ENCODE measurements around the gene HAT1.

Gene HAT1

DNA sequence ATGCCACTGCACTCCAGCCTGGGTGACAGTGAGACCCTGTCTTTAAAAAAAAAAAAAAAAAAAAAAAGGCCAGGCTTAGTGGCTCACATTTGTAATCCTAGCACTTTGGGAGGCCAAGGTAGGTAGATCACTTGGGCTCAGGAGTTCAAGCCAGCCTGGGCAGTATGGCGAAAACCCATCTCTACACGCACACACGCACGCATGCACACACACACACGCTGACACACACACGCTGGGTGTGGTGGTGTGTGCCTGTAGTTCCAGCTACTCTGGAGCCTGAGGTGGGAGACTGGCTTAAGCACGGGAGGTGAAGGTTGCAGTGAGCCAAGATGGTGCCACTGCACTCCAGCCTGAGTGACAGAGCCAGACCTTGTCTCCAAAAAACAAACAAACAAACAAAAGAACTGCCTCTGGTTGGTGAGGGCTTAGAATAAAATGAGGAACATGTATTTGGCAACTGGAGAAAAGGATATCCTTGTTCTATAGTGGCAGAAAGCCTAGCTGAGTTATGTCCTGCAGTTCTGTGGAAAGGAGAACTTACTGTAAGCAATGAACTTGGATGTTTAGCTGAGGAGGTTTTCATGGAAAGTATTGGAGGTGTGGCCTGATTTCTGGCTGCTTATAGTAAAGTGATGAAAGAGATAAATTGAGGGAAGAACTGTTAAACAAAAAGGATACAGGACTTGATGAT, 34.0 kb downstream of the HAT1 start:
- TF ChIP-seq ZFP30 (CRISPR knock-in tag; IDR thresholded peaks at IDR 0.05) (no peak), TCF4 (CRISPR knock-in tag; IDR thresholded peaks at IDR 0.05; ENCODE audit: borderline replicate concordance) (no peak), ZNF8 (CRISPR knock-in tag; IDR thresholded peaks at IDR 0.05) (no peak), ISL1 (CRISPR knock-in tag; IDR thresholded peaks at IDR 0.05) (no peak), ARNTL (CRISPR knock-in tag; IDR thresholded peaks at IDR 0.05; ENCODE audit: borderline replicate concordance, low read depth) (no peak)
- no peak for ATAC-seq

GRCh38 chr2:171957061-171957460, 34.8 kb downstream of the HAT1 start:
- ATAC-seq: no peak
- TF ChIP-seq ZFP3 (CRISPR knock-in tag; IDR thresholded peaks at IDR 0.05) (no peak), GLIS3 (CRISPR knock-in tag; IDR thresholded peaks at IDR 0.05) (no peak), ZNF565 (CRISPR knock-in tag; conservative IDR thresholded peaks at IDR 0.05; ENCODE audit: low read depth) (no peak), BACH2 (CRISPR knock-in tag; IDR thresholded peaks at IDR 0.05; ENCODE audit: borderline replicate concordance) (no peak), POU6F1 (CRISPR knock-in tag; IDR thresholded peaks at IDR 0.05; ENCODE audit: borderline replicate concordance, low read depth) (no peak), TOX (CRISPR knock-in tag; IDR thresholded peaks at IDR 0.05; ENCODE audit: borderline replicate concordance) (no peak), RARB (CRISPR knock-in tag; IDR thresholded peaks at IDR 0.05) (no peak), ISL1 (CRISPR knock-in tag; IDR thresholded peaks at IDR 0.05) (no peak), PPARA (CRISPR knock-in tag; IDR thresholded peaks at IDR 0.05; ENCODE audit: borderline replicate concordance) (no peak), OSR1 (CRISPR knock-in tag; IDR thresholded peaks at IDR 0.05) (no peak), ZNF70 (CRISPR knock-in tag; IDR thresholded peaks at IDR 0.05) (no peak), ZFP30 (CRISPR knock-in tag; IDR thresholded peaks at IDR 0.05) (no peak), ZNF8 (CRISPR knock-in tag; IDR thresholded peaks at IDR 0.05) (no peak), SNAI2 (CRISPR knock-in tag; IDR thresholded peaks at IDR 0.05) (no peak), CSRNP3 (CRISPR knock-in tag; IDR thresholded peaks at IDR 0.05) (no peak), ZC3H10 (CRISPR knock-in tag; IDR thresholded peaks at IDR 0.05) (no peak), ARNTL (CRISPR knock-in tag; IDR thresholded peaks at IDR 0.05; ENCODE audit: borderline replicate concordance, low read depth) (no peak), CREB5 (CRISPR knock-in tag; IDR thresholded peaks at IDR 0.05; ENCODE audit: low read depth) (no peak)
- TF ChIP-seq, protein P1, sequence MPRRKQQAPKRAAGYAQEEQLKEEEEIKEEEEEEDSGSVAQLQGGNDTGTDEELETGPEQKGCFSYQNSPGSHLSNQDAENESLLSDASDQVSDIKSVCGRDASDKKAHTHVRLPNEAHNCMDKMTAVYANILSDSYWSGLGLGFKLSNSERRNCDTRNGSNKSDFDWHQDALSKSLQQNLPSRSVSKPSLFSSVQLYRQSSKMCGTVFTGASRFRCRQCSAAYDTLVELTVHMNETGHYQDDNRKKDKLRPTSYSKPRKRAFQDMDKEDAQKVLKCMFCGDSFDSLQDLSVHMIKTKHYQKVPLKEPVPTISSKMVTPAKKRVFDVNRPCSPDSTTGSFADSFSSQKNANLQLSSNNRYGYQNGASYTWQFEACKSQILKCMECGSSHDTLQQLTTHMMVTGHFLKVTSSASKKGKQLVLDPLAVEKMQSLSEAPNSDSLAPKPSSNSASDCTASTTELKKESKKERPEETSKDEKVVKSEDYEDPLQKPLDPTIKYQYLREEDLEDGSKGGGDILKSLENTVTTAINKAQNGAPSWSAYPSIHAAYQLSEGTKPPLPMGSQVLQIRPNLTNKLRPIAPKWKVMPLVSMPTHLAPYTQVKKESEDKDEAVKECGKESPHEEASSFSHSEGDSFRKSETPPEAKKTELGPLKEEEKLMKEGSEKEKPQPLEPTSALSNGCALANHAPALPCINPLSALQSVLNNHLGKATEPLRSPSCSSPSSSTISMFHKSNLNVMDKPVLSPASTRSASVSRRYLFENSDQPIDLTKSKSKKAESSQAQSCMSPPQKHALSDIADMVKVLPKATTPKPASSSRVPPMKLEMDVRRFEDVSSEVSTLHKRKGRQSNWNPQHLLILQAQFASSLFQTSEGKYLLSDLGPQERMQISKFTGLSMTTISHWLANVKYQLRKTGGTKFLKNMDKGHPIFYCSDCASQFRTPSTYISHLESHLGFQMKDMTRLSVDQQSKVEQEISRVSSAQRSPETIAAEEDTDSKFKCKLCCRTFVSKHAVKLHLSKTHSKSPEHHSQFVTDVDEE (CRISPR knock-in tag; IDR thresholded peaks at IDR 0.05): no peak

- ATAC-seq: peak; percentile 55; the same call in 2 of the 3 replicates
- TF ChIP-seq ZNF8 (CRISPR knock-in tag; IDR thresholded peaks at IDR 0.05): no peak
- TF ChIP-seq OSR1 (CRISPR knock-in tag; IDR thresholded peaks at IDR 0.05): no peak
- no peak for TF ChIP-seq ARNTL (CRISPR knock-in tag; IDR thresholded peaks at IDR 0.05; ENCODE audit: borderline replicate concordance, low read depth)
- TF ChIP-seq ZFP30 (CRISPR knock-in tag; IDR thresholded peaks at IDR 0.05): no peak
- no peak for TF ChIP-seq PPARA (CRISPR knock-in tag; IDR thresholded peaks at IDR 0.05; ENCODE audit: borderline replicate concordance)
- TF ChIP-seq POU6F1 (CRISPR knock-in tag; IDR thresholded peaks at IDR 0.05; ENCODE audit: borderline replicate concordance, low read depth): no peak
- TF ChIP-seq PATZ1 (CRISPR knock-in tag; IDR thresholded peaks at IDR 0.05; ENCODE audit: borderline replicate concordance): no peak
- no peak for TF ChIP-seq ZFP3 (CRISPR knock-in tag; IDR thresholded peaks at IDR 0.05)
- no peak for TF ChIP-seq CSDC2 (CRISPR knock-in tag; IDR thresholded peaks at IDR 0.05)
- TF ChIP-seq CREB5 (CRISPR knock-in tag; IDR thresholded peaks at IDR 0.05; ENCODE audit: low read depth): no peak
- TF ChIP-seq SNAI2 (CRISPR knock-in tag; IDR thresholded peaks at IDR 0.05): no peak
- no peak for TF ChIP-seq TOX (CRISPR knock-in tag; IDR thresholded peaks at IDR 0.05; ENCODE audit: borderline replicate concordance)
Measured at GRCh38 chr2:171958475-171958874, 36.2 kb downstream of the HAT1 start.
